ENCODE measurements around the gene INSYN2A. TPM values are rescaled to one million over a fixed set of nuclear protein-coding genes. Genes with fewer than 3 reads are reported as not detected.

Gene INSYN2A
- total and polyA plus RNA-seq, 10 donors: 0.09 to 3.0 (median 0.21) TPM; not detected in 1

DNA sequence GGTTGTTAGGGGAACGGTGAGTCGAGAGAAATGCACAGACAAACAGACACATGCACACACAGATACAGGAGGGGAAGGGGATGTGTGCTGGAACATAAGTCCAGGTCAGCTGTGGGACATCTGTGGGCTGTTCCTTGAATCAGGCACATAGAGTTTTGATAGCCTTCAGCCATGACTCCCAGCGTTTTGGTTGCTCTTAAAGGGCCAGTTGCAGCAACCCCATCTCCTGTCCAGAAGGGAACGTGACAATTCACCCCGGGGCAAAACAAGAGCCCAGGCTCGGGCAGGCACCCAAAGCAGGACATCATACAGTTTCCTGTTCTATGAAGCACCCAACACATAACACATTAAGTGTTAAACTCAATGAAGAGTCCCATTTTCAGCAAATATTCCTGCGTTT, 9.6 kb downstream of the INSYN2A start:
- intact Hi-C loops (cut with DNase I; ENCODE audit: low total_unique reads): no loop called here
- H3K27ac ChIP-seq: no peak overlapping the region
- H3K4me1 ChIP-seq: no peaks in the 10 kb centered on the region
- H3K27me3 ChIP-seq (replicated peaks in 1 of 7): peaks cover 0 to 4% (median 0%) of the 10 kb centered on the region in 7 donors
- WGBS, 5 donors: 79 to 90% (median 85%) methylated on average over 7 of the region's 7 CpGs
- no peak overlapping the region for H3K4me3 ChIP-seq
- TF ChIP-seq POLR2AphosphoS5 (IDR thresholded peaks at IDR 0.05): no peak
- TF ChIP-seq, protein P1, sequence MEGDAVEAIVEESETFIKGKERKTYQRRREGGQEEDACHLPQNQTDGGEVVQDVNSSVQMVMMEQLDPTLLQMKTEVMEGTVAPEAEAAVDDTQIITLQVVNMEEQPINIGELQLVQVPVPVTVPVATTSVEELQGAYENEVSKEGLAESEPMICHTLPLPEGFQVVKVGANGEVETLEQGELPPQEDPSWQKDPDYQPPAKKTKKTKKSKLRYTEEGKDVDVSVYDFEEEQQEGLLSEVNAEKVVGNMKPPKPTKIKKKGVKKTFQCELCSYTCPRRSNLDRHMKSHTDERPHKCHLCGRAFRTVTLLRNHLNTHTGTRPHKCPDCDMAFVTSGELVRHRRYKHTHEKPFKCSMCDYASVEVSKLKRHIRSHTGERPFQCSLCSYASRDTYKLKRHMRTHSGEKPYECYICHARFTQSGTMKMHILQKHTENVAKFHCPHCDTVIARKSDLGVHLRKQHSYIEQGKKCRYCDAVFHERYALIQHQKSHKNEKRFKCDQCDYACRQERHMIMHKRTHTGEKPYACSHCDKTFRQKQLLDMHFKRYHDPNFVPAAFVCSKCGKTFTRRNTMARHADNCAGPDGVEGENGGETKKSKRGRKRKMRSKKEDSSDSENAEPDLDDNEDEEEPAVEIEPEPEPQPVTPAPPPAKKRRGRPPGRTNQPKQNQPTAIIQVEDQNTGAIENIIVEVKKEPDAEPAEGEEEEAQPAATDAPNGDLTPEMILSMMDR (IDR thresholded peaks at IDR 0.05 in 8 of 11, conservative IDR thresholded peaks at IDR 0.05 in 3 of 11): no peak
- peaks cover 0 to 5% (median 0%) of the 10 kb centered on the region in 8 donors for H3K9me3 ChIP-seq
- no peaks in the 10 kb centered on the region for H3K36me3 ChIP-seq
- DNase-seq: no peak

DNA sequence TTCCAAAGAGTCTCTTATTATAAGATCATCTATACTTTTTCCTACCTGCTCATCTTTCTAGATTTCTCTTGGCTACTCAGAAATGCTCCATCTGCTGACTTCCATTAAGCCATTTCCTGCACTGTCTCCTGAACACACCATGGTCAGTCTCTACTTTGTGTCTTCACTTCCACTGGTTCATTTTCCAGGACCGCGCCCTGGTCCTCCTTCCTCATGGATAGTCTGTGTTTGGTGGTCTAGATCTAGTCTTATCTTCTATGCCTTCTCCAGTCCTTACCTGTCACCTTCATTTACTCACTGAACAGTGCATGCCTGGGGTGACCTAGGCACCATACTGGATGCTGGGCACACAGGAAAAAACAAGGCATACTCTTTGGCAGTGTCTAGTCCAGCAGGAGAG, 11.8 kb downstream of the INSYN2A start:
- intact Hi-C loops (cut with DNase I; ENCODE audit: low total_unique reads): no loop called here
- no peaks in the 10 kb centered on the region for H3K4me1 ChIP-seq
- TF ChIP-seq, protein P1 (IDR thresholded peaks at IDR 0.05 in 8 of 11, conservative IDR thresholded peaks at IDR 0.05 in 3 of 11): no peak
- no peak for TF ChIP-seq POLR2AphosphoS5 (IDR thresholded peaks at IDR 0.05)
- TF ChIP-seq POLR2A (IDR thresholded peaks at IDR 0.05): no peak
- peaks cover 0 to 5% (median 0%) of the 10 kb centered on the region in 8 donors for H3K9me3 ChIP-seq
- WGBS, 5 donors: 98 to 100% (median 99%) methylated on average over 2 of the region's 2 CpGs
- no peak for DNase-seq
- H3K4me3 ChIP-seq: no peak overlapping the region
- H3K36me3 ChIP-seq: no peaks in the 10 kb centered on the region
- peaks cover 0 to 4% (median 0%) of the 10 kb centered on the region in 7 donors for H3K27me3 ChIP-seq (replicated peaks in 1 of 7)
- H3K27ac ChIP-seq: no peak overlapping the region

DNA sequence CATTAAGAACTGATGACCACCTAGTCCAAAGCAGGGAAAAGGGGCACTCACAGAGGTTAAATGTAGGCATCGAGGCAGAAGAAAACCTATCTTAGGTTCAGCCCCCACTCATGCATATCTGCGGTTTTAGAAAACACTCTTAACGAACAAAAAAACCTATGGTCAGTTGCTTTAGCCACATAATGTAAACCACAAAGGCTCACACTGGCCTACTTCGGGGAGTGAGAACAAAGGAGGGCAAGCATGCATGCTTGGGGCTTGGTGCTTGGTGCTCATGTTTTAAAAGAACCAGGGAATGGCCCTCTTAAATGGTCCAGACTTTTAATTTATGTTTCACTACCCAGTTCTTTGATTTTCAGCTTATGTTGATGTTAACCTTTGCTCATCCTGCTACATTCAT, 14.2 kb downstream of the INSYN2A start:
- no peaks in the 10 kb centered on the region for H3K4me1 ChIP-seq
- no peak for DNase-seq
- H3K4me3 ChIP-seq: no peak overlapping the region
- H3K27me3 ChIP-seq (replicated peaks in 1 of 7): peaks cover 0 to 4% (median 0%) of the 10 kb centered on the region in 7 donors
- WGBS, 5 donors: 82 to 87% (median 84%) methylated on average over 4 of the region's 4 CpGs
- H3K36me3 ChIP-seq: no peaks in the 10 kb centered on the region
- TF ChIP-seq POLR2A (IDR thresholded peaks at IDR 0.05) (no peak), POLR2AphosphoS5 (IDR thresholded peaks at IDR 0.05) (no peak)
- TF ChIP-seq, protein P1 (IDR thresholded peaks at IDR 0.05 in 8 of 11, conservative IDR thresholded peaks at IDR 0.05 in 3 of 11): no peak
- H3K9me3 ChIP-seq: peaks cover 0 to 5% (median 0%) of the 10 kb centered on the region in 8 donors
- H3K27ac ChIP-seq: no peak overlapping the region
- intact Hi-C loops (cut with DNase I; ENCODE audit: low total_unique reads): no loop called here

DNA sequence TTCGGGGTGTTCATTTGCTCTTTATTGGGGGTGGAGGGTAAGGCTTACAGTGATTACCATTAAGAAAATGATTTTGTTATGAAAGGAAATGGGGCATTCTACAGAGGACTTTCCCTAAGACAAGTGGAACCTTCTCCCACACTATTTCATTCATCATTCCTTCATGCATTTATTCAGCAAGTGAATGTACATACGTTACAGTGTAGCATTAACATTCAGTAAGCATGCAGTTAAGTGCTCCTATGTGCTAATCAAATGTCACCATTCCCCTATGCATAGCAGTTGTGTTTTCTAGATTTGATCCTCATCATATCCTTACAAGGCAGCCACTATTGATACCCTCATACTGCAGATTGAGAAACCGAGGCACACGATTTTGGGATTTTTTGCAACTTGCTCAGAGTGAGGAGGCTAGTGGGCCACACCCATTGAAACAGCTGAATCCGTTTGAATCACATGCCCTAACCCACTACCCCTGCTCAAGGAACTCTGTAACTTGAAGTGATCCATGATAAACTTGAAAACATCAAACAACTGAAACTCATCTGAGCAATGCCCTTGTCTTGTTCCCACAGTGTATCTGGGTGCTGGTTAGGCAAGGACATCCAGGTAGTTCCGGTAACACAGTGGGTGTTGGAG, 16.7 kb downstream of the INSYN2A start:
- 89 to 95% (median 90%) methylated on average over 6 of the region's 6 CpGs for WGBS, 5 donors
- peaks cover 0 to 10% (median 0%) of the 10 kb centered on the region in 6 donors for H3K36me3 ChIP-seq
- no peak for DNase-seq
- no peak overlapping the region for H3K27ac ChIP-seq
- no peaks in the 10 kb centered on the region for H3K4me1 ChIP-seq
- no peak overlapping the region for H3K4me3 ChIP-seq
- H3K9me3 ChIP-seq: no peaks in the 10 kb centered on the region
- TF ChIP-seq, protein P1 (IDR thresholded peaks at IDR 0.05 in 8 of 11, conservative IDR thresholded peaks at IDR 0.05 in 3 of 11): no peak
- TF ChIP-seq POLR2A (IDR thresholded peaks at IDR 0.05) (no peak), POLR2AphosphoS5 (IDR thresholded peaks at IDR 0.05) (no peak)
- intact Hi-C loops (cut with DNase I; ENCODE audit: low total_unique reads): no loop called here
- H3K27me3 ChIP-seq (replicated peaks in 1 of 7): no peaks in the 10 kb centered on the region
